ENCODE data around the gene TRERF1.

GRCh38 chr6:42211726-42212125 is 240.0 kb downstream of the TRERF1 start:
- no peak for TF ChIP-seq EP300 (IDR thresholded peaks at IDR 0.05)
- TF ChIP-seq CTCF (IDR thresholded peaks at IDR 0.05) = no peak
- TF ChIP-seq POLR2A (IDR thresholded peaks at IDR 0.05) = no peak
